Measurements from ENCODE around the gene NR5A2.

DNA sequence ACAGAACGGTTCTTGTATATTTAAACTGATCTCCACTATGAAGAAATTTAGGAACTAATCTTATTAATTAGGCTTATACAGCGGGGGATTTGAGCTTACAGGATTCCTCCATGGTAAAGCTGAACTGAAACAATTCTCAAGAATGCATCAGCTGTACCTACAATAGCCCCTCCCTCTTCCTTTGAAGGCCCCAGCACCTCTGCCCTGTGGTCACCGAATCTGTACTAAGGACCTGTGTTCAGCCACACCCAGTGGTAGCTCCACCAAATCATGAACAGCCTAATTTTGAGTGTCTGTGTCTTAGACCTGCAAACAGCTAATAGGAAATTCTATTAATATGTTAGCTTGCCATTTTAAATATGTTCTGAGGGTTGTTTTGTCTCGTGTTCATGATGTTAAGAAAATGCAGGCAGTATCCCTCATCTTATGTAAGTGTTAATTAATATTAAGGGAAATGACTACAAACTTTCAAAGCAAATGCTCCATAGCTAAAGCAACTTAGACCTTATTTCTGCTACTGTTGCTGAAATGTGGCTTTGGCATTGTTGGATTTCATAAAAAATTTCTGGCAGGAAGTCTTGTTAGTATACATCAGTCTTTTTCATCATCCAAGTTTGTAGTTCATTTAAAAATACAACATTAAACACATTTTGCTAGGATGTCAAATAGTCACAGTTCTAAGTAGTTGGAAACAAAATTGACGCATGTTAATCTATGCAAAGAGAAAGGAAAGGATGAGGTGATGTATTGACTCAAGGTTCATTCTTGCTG is 147.2 kb downstream of the NR5A2 start:
- TF ChIP-seq EZH2phosphoT487 (IDR thresholded peaks at IDR 0.05) (no peak), EZH2 (IDR thresholded peaks at IDR 0.05) (no peak)
- TF ChIP-seq, protein P1, sequence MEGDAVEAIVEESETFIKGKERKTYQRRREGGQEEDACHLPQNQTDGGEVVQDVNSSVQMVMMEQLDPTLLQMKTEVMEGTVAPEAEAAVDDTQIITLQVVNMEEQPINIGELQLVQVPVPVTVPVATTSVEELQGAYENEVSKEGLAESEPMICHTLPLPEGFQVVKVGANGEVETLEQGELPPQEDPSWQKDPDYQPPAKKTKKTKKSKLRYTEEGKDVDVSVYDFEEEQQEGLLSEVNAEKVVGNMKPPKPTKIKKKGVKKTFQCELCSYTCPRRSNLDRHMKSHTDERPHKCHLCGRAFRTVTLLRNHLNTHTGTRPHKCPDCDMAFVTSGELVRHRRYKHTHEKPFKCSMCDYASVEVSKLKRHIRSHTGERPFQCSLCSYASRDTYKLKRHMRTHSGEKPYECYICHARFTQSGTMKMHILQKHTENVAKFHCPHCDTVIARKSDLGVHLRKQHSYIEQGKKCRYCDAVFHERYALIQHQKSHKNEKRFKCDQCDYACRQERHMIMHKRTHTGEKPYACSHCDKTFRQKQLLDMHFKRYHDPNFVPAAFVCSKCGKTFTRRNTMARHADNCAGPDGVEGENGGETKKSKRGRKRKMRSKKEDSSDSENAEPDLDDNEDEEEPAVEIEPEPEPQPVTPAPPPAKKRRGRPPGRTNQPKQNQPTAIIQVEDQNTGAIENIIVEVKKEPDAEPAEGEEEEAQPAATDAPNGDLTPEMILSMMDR (IDR thresholded peaks at IDR 0.05) = no peak

Data from neural progenitor cell (in vitro differentiated cells).